HEK293 (cell line): ENCODE results near the gene LDLRAP1.

Experiments
- CTCF ChIA-PET: fragments of 350-600 bp; formaldehyde crosslinking; extraction: SDS; loops from one replicate; lab custom pipeline; 2021; ENCODE audit warnings: antibody characterized with exemption; lab: Yijun Ruan, JAX
- POLR2A ChIA-PET: fragments of 300-600 bp; formaldehyde crosslinking; extraction: SDS; loops from one replicate; lab custom pipeline; 2020; ENCODE audit warnings: antibody characterized with exemption, inconsistent platforms; lab: Yijun Ruan, JAX
- H3K27ac ChIP-seq: fragments of 200-500 bp; sonication (Bioruptor generic); 2 replicates; pipeline ENCODE4 v1.5.1; 2014; ENCODE audit warnings: low read depth, low read length, control low read depth, inconsistent platforms; ENCODE audit errors: extremely low read depth
- H3K36me3 ChIP-seq, 2 experiments: fragments of 200-500 bp in 1 of 2; sonication (Bioruptor generic) in 1 of 2; 1 replicate in 1 of 2; 2 replicates in 1 of 2; pipeline ENCODE4 v1.5.1; 2014 to 2017; ENCODE audit warnings: inconsistent platforms in 2 of 2, low read length in 2 of 2; ENCODE audit not compliant: control insufficient read depth in 2 of 2, insufficient read depth in 1 of 2
- H3K4me1 ChIP-seq: fragments of 200-500 bp; sonication (Bioruptor generic); 2 replicates; pipeline ENCODE4 v1.5.1; 2014; ENCODE audit warnings: mild to moderate bottlenecking, low read length, inconsistent platforms; ENCODE audit not compliant: control insufficient read depth, insufficient read depth
- H3K4me3 ChIP-seq: 2 replicates; pipeline ENCODE4 v1.5.1; 2011; ENCODE audit warnings: low read depth, mild to moderate bottlenecking, control low read depth, low read length, moderate library complexity
- H3K9me3 ChIP-seq: fragments of 200-500 bp; sonication (Bioruptor generic); 2 replicates; pipeline ENCODE4 v1.5.1; 2014; ENCODE audit warnings: low read depth, low read length, inconsistent platforms; ENCODE audit not compliant: control insufficient read depth, insufficient read depth
- GFI1B ChIP-seq: fragments of 450-650 bp; formaldehyde crosslinking; IDR thresholded peaks from 2 replicates; pipeline ENCODE4 v1.5.1; 2016; ENCODE audit warnings: missing biosample characterization, missing genetic modification characterization
- GLI2 ChIP-seq: fragments of 450-650 bp; formaldehyde crosslinking; IDR thresholded peaks from 2 replicates; pipeline ENCODE4; 2017; ENCODE audit warnings: missing biosample characterization, missing genetic modification characterization, low read depth, borderline replicate concordance
- KLF16 ChIP-seq: fragments of 450-650 bp; formaldehyde crosslinking; IDR thresholded peaks from 2 replicates; pipeline ENCODE4 v1.5.1; 2017; ENCODE audit warnings: missing biosample characterization, missing genetic modification characterization
- OSR2 ChIP-seq: fragments of 450-650 bp; formaldehyde crosslinking; IDR thresholded peaks from 2 replicates; pipeline ENCODE4 v1.5.1; 2016; ENCODE audit warnings: missing biosample characterization, missing genetic modification characterization
- ZBTB17 ChIP-seq: fragments of 450-650 bp; formaldehyde crosslinking; IDR thresholded peaks from 2 replicates; pipeline ENCODE4 v1.5.1; 2016; ENCODE audit warnings: missing biosample characterization, missing genetic modification characterization
- ZNF10 ChIP-seq: fragments of 450-650 bp; formaldehyde crosslinking; IDR thresholded peaks from 2 replicates; pipeline ENCODE4 v1.5.1; 2017; ENCODE audit warnings: missing biosample characterization, missing genetic modification characterization
- ZNF202 ChIP-seq: fragments of 450-650 bp; formaldehyde crosslinking; IDR thresholded peaks from 2 replicates; pipeline ENCODE4 v1.5.1; 2016; ENCODE audit warnings: missing biosample characterization, missing genetic modification characterization, borderline replicate concordance
- ZNF239 ChIP-seq: fragments of 450-650 bp; formaldehyde crosslinking; IDR thresholded peaks from 2 replicates; pipeline ENCODE4 v1.5.1; 2016; ENCODE audit warnings: missing biosample characterization, missing genetic modification characterization
- ZNF266 ChIP-seq: fragments of 450-650 bp; formaldehyde crosslinking; IDR thresholded peaks from 2 replicates; pipeline ENCODE4 v1.5.1; 2016; ENCODE audit warnings: missing biosample characterization, missing genetic modification characterization, low read depth
- ZNF302 ChIP-seq: fragments of 450-650 bp; formaldehyde crosslinking; IDR thresholded peaks from 2 replicates; pipeline ENCODE4 v1.5.1; 2016; ENCODE audit warnings: missing biosample characterization, missing genetic modification characterization, low read depth
- ZNF341 ChIP-seq: fragments of 450-650 bp; formaldehyde crosslinking; IDR thresholded peaks from 2 replicates; pipeline ENCODE4; 2016; ENCODE audit warnings: low read depth, missing biosample characterization, missing genetic modification characterization
- ZNF473 ChIP-seq: fragments of 450-650 bp; formaldehyde crosslinking; IDR thresholded peaks from 2 replicates; pipeline ENCODE4 v1.5.1; 2017; ENCODE audit warnings: missing biosample characterization, missing genetic modification characterization
- ZNF510 ChIP-seq: fragments of 450-650 bp; formaldehyde crosslinking; IDR thresholded peaks from 2 replicates; pipeline ENCODE4 v1.5.1; 2018; ENCODE audit warnings: mild to moderate bottlenecking, missing genetic modification characterization, missing biosample characterization; ENCODE audit not compliant: insufficient replicate concordance
- ZNF529 ChIP-seq: fragments of 450-650 bp; formaldehyde crosslinking; IDR thresholded peaks from 2 replicates; pipeline ENCODE4 v1.5.1; 2017; ENCODE audit warnings: missing genetic modification characterization, missing biosample characterization; ENCODE audit not compliant: insufficient replicate concordance
- ZNF600 ChIP-seq: fragments of 450-650 bp; formaldehyde crosslinking; IDR thresholded peaks from 2 replicates; pipeline ENCODE4 v1.5.1; 2016; ENCODE audit warnings: missing biosample characterization, missing genetic modification characterization
- ZNF677 ChIP-seq: fragments of 450-650 bp; IDR thresholded peaks from 2 replicates; pipeline ENCODE4 v1.5.0; 2018; ENCODE audit warnings: missing biosample characterization, mild to moderate bottlenecking, missing genetic modification characterization, moderate library complexity
- ZNF768 ChIP-seq: fragments of 450-650 bp; formaldehyde crosslinking; IDR thresholded peaks from 2 replicates; pipeline ENCODE4 v1.5.1; 2018; ENCODE audit warnings: missing biosample characterization, mild to moderate bottlenecking, missing genetic modification characterization
- TF ChIP-seq, protein P1 (sequence below): fragments of 450-650 bp; formaldehyde crosslinking; IDR thresholded peaks from 2 replicates; pipeline ENCODE4 v1.5.1; 2016; ENCODE audit warnings: missing biosample characterization, missing genetic modification characterization
- TF ChIP-seq, protein P2 (sequence below): fragments of 450-650 bp; formaldehyde crosslinking; conservative IDR thresholded peaks from 2 replicates; pipeline ENCODE4 v1.5.1; 2016; ENCODE audit warnings: low read depth, missing biosample characterization, missing genetic modification characterization
- TF ChIP-seq, protein P3 (sequence below): fragments of 450-650 bp; formaldehyde crosslinking; IDR thresholded peaks from 2 replicates; pipeline ENCODE4 v1.5.1; 2016; ENCODE audit warnings: missing biosample characterization, missing genetic modification characterization

LDLRAP1 gene

DNA sequence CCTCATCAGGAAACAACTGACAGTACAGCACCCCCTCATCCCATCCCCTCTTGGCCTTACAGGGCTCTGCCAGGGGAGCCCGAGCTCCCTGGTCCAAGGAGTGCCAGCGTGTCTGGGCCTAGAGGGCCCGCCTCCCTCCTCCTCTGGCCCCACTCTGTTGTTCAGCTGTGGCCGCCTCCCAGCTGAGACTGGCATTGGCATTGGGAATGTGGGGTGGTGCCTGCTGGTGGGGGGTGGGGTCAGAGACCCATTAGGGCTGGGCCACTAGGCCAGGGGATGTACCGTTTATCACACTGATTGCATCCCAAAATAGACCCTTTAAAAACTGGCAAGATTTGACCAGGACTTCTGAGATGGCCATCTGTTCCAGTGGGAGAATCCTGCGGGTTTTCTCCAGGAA lies 1.4 kb downstream of the LDLRAP1 start (continued):
- TF ChIP-seq ZNF473 (no peak), ZNF302 (no peak), ZNF10 (tag by site-specific recombination) (no peak), ZNF510 (tag by site-specific recombination) (no peak), ZBTB17 (no peak), ZNF202 (tag by site-specific recombination) (no peak), GFI1B (tag by site-specific recombination) (no peak), ZNF677 (tag by site-specific recombination) (no peak), ZNF600 (tag by site-specific recombination) (no peak)
- TF ChIP-seq, all 188 proteins: peak for 4

DNA sequence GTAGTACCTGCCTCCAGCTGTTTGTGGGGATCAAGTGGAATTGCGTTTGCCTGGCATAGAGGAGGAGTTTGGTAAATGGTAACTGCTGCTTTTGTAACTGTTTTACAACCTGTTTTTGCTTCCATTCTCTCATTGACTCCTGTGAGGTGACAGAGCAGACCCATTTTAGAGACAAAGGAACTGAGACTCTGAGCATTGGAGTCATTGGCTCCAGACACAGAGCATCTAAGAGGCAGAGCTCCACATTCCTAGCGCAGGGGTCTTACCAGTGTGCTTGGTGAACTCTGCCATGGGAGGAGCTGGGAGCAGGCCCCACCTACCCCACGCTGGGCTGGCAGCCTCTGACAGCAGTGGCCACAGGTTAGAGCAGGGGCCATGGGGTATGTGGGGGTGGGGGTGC lies 2.4 kb downstream of the LDLRAP1 start:
- ChIA-PET CTCF (interaction anchor here (0.6 to 1.5 kb wide), 3 partner anchors 25 to 27 kb away, joined by 3 to 4 read pairs (median 4); no protein-coding TSS in a partner anchor), POLR2A (no interaction called here)
- H3K9me3 ChIP-seq = no peaks in the 10 kb centered on the region
- peaks cover 8% of the 10 kb centered on the region; the same call in 1 of the 2 replicates for H3K4me1 ChIP-seq
- H3K4me3 ChIP-seq = no peak overlapping the region
- TF ChIP-seq ZNF266 = no peak
- no peak for TF ChIP-seq ZNF239
- TF ChIP-seq, protein P1, sequence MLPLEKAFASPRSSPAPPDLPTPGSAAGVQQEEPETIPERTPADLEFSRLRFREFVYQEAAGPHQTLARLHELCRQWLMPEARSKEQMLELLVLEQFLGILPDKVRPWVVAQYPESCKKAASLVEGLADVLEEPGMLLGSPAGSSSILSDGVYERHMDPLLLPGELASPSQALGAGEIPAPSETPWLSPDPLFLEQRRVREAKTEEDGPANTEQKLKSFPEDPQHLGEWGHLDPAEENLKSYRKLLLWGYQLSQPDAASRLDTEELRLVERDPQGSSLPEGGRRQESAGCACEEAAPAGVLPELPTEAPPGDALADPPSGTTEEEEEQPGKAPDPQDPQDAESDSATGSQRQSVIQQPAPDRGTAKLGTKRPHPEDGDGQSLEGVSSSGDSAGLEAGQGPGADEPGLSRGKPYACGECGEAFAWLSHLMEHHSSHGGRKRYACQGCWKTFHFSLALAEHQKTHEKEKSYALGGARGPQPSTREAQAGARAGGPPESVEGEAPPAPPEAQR (tag by site-specific recombination) = no peak
- no peak for TF ChIP-seq KLF16 (tag by site-specific recombination)
- TF ChIP-seq OSR2 = no peak
- TF ChIP-seq, protein P2, sequence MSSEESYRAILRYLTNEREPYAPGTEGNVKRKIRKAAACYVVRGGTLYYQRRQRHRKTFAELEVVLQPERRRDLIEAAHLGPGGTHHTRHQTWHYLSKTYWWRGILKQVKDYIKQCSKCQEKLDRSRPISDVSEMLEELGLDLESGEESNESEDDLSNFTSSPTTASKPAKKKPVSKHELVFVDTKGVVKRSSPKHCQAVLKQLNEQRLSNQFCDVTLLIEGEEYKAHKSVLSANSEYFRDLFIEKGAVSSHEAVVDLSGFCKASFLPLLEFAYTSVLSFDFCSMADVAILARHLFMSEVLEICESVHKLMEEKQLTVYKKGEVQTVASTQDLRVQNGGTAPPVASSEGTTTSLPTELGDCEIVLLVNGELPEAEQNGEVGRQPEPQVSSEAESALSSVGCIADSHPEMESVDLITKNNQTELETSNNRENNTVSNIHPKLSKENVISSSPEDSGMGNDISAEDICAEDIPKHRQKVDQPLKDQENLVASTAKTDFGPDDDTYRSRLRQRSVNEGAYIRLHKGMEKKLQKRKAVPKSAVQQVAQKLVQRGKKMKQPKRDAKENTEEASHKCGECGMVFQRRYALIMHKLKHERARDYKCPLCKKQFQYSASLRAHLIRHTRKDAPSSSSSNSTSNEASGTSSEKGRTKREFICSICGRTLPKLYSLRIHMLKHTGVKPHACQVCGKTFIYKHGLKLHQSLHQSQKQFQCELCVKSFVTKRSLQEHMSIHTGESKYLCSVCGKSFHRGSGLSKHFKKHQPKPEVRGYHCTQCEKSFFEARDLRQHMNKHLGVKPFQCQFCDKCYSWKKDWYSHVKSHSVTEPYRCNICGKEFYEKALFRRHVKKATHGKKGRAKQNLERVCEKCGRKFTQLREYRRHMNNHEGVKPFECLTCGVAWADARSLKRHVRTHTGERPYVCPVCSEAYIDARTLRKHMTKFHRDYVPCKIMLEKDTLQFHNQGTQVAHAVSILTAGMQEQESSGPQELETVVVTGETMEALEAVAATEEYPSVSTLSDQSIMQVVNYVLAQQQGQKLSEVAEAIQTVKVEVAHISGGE (tag by site-specific recombination) = no peak
- TF ChIP-seq, protein P3, sequence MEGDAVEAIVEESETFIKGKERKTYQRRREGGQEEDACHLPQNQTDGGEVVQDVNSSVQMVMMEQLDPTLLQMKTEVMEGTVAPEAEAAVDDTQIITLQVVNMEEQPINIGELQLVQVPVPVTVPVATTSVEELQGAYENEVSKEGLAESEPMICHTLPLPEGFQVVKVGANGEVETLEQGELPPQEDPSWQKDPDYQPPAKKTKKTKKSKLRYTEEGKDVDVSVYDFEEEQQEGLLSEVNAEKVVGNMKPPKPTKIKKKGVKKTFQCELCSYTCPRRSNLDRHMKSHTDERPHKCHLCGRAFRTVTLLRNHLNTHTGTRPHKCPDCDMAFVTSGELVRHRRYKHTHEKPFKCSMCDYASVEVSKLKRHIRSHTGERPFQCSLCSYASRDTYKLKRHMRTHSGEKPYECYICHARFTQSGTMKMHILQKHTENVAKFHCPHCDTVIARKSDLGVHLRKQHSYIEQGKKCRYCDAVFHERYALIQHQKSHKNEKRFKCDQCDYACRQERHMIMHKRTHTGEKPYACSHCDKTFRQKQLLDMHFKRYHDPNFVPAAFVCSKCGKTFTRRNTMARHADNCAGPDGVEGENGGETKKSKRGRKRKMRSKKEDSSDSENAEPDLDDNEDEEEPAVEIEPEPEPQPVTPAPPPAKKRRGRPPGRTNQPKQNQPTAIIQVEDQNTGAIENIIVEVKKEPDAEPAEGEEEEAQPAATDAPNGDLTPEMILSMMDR (tag by site-specific recombination) = no peak
- no peak for TF ChIP-seq ZNF529 (tag by site-specific recombination)
- H3K27ac ChIP-seq = no peak overlapping the region
- H3K36me3 ChIP-seq = no peaks in the 10 kb centered on the region

DNA sequence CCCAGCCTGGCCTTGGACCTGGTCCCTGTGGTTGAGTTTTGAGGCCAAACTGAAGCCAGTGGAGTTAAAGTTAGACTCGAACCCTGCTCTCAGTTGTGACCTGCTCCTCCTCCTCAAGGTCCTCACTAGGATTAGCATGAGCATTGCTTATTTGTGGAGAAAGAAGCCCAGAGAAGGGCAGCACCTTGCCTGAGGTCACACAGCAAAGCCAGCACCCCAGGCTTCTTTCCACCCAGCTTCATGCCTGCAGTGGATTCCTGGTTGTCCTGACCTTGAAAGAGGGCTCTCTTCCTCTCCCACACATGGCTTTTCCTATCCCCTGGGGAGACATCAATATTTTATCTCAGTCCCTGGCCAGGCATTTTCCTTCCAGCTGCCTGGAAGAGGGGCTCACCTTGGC lies 2.8 kb downstream of the LDLRAP1 start:
- H3K27ac ChIP-seq = no peak overlapping the region
- ChIA-PET CTCF (interaction anchor here (0.6 to 1.5 kb wide), 3 partner anchors 25 to 26 kb away, joined by 3 to 4 read pairs (median 4); no protein-coding TSS in a partner anchor), POLR2A (interaction anchor here (0.8 kb wide), 1 partner anchor 26 kb away, joined by 3 read pairs; no protein-coding TSS in a partner anchor)
- no peak overlapping the region for H3K4me3 ChIP-seq
- no peaks in the 10 kb centered on the region for H3K9me3 ChIP-seq
- TF ChIP-seq ZNF768 (0 out of 2 replicates have a peak, but pooled peaks have one; percentile 31), ZNF341 (no peak), GLI2 (tag by site-specific recombination) (no peak)
- peaks cover 8% of the 10 kb centered on the region; the same call in 1 of the 2 replicates for H3K4me1 ChIP-seq
- no peaks in the 10 kb centered on the region for H3K36me3 ChIP-seq
